Peyer's patch (tissue), 4 donors: Measurements from ENCODE around the gene MYO1H.

Experiments
- POLR2A ChIP-seq, 2 donors: fragments of 450-650 bp; IDR thresholded peaks; one replicate each; pipeline ENCODE4 v1.5.1; 2017; ENCODE audit warnings: antibody characterized with exemption in 2 of 2, mild to moderate bottlenecking in 2 of 2, moderate library complexity in 2 of 2
- TF ChIP-seq, protein P1 (sequence below), 6 experiments: fragments of 450-650 bp in 4 of 6; fragments of 200-600 bp in 2 of 6; sonication (generic) in 1 of 6; IDR thresholded peaks; one replicate each; pipeline ENCODE4 v1.5.1; 2017 to 2019; ENCODE audit warnings: antibody characterized with exemption in 6 of 6, mild to moderate bottlenecking in 3 of 6, moderate library complexity in 1 of 6

GRCh38 chr12:109461049-109461845 is 113.5 kb downstream of the MYO1H start:
- TF ChIP-seq, protein P1, sequence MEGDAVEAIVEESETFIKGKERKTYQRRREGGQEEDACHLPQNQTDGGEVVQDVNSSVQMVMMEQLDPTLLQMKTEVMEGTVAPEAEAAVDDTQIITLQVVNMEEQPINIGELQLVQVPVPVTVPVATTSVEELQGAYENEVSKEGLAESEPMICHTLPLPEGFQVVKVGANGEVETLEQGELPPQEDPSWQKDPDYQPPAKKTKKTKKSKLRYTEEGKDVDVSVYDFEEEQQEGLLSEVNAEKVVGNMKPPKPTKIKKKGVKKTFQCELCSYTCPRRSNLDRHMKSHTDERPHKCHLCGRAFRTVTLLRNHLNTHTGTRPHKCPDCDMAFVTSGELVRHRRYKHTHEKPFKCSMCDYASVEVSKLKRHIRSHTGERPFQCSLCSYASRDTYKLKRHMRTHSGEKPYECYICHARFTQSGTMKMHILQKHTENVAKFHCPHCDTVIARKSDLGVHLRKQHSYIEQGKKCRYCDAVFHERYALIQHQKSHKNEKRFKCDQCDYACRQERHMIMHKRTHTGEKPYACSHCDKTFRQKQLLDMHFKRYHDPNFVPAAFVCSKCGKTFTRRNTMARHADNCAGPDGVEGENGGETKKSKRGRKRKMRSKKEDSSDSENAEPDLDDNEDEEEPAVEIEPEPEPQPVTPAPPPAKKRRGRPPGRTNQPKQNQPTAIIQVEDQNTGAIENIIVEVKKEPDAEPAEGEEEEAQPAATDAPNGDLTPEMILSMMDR (IDR thresholded peaks at IDR 0.05) = no peak
- no peak for TF ChIP-seq POLR2A (IDR thresholded peaks at IDR 0.05)
